Measurements from ENCODE around the gene DENND10.

DNA sequence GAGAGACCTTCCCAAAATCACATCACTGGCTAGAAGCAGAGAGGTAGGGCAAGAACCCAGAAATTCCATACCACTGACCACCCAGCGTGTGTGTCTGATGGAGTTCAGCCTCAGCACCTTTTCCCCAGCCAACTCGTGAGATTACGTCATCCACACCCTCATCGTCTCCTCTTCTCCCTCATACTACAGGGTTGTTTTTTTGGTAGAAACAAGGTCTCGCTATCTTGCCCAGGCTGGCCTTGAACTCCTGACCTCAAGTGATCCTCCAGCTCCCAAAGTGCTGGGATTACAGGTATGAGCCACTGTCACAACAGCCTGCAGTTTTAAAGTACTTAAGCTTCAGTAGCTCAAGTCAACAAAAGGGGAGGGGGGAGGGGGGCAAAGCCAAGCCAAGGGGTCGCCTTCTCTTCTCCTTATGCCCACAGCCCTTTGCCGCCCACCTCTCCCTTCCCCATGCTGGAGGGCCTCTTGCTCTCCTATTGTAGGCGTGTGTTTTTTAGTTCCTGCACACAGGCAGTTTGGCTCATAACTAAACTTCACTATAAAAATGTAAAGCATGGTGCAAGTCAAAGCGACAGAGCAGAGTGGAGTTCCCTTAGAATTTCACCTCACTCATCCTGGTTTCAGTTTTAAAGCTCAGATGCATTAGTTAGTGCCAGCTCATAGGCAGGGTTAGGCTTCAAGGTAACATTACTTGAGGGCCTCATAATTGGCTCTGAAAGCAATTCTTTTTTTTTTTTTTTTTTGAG lies 79.9 kb downstream of the DENND10 start:
- no peak for TF ChIP-seq CEBPB (IDR thresholded peaks at IDR 0.05)
- no peak for TF ChIP-seq RAD21 (IDR thresholded peaks at IDR 0.05; ENCODE audit: low read depth)
- no peak for TF ChIP-seq YY1 (IDR thresholded peaks at IDR 0.05; ENCODE audit: low read depth)
- TF ChIP-seq TAF1 (IDR thresholded peaks at IDR 0.05; ENCODE audit: low read depth), result no peak
- TF ChIP-seq, protein P1, sequence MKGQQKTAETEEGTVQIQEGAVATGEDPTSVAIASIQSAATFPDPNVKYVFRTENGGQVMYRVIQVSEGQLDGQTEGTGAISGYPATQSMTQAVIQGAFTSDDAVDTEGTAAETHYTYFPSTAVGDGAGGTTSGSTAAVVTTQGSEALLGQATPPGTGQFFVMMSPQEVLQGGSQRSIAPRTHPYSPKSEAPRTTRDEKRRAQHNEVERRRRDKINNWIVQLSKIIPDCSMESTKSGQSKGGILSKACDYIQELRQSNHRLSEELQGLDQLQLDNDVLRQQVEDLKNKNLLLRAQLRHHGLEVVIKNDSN (IDR thresholded peaks at IDR 0.05), result no peak
- no peak for TF ChIP-seq EP300 (IDR thresholded peaks at IDR 0.05; ENCODE audit: borderline replicate concordance)

Data from Ishikawa (cell line).